ENCODE measurements around the gene CFAP299.

CFAP299 gene

DNA sequence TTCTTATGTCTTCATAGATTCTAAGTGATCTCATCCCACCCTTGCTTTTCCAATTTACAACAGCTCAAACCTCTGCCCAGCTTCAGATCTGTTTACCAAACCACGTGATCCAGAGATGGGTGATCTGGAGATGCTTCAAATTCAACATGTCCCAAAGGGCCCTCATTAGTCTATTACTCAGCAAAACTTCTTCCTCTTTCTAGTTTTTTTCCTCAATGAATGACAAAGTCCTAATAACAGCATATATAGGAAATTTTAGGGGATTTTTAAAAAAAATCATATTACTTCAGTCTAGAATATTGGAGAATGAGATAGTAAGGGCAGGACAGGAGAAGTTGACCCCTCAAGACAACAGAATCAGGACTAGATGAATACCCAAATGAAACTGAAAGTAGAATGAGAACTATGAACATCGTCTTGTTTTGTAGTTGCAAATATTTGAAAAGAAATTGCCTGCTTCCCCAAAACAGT lies 127.1 kb downstream of the CFAP299 start:
- in situ Hi-C loops (cut with MboI; ENCODE audit: low pct_unique_long_range_greater_than_20kb, low sequenced_read_pairs, unreplicated experiment), result no loop called here
- TF ChIP-seq, protein P1, sequence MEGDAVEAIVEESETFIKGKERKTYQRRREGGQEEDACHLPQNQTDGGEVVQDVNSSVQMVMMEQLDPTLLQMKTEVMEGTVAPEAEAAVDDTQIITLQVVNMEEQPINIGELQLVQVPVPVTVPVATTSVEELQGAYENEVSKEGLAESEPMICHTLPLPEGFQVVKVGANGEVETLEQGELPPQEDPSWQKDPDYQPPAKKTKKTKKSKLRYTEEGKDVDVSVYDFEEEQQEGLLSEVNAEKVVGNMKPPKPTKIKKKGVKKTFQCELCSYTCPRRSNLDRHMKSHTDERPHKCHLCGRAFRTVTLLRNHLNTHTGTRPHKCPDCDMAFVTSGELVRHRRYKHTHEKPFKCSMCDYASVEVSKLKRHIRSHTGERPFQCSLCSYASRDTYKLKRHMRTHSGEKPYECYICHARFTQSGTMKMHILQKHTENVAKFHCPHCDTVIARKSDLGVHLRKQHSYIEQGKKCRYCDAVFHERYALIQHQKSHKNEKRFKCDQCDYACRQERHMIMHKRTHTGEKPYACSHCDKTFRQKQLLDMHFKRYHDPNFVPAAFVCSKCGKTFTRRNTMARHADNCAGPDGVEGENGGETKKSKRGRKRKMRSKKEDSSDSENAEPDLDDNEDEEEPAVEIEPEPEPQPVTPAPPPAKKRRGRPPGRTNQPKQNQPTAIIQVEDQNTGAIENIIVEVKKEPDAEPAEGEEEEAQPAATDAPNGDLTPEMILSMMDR (IDR thresholded peaks at IDR 0.05; ENCODE audit: extremely low read depth, insufficient read depth, missing control alignments), result no peak
- DNase-seq (ENCODE audit: low spot score), result peak; percentile 7

DNA sequence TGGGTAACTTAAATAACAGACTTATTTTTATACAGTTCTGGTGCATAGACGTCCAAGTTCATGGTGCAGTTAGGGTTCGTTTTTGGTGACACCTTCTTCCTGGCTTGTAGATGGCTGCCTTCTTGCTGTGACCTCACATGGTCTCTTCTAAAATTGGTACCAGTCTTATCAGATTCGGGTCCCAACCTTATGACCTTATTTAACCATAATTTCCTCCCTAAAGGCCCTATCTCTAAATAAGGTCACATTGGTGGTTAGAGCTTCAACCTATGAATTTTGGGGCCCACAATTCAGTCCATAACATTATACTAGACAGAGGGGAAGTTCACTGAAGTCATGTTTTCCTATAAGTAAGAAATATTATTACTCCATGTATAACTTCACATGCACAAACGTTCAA lies 128.0 kb downstream of the CFAP299 start:
- DNase-seq (ENCODE audit: low spot score), result no peak
- TF ChIP-seq, protein P1 (IDR thresholded peaks at IDR 0.05; ENCODE audit: extremely low read depth, insufficient read depth, missing control alignments), result no peak
- in situ Hi-C loops (cut with MboI; ENCODE audit: low pct_unique_long_range_greater_than_20kb, low sequenced_read_pairs, unreplicated experiment), result no loop called here

DNA sequence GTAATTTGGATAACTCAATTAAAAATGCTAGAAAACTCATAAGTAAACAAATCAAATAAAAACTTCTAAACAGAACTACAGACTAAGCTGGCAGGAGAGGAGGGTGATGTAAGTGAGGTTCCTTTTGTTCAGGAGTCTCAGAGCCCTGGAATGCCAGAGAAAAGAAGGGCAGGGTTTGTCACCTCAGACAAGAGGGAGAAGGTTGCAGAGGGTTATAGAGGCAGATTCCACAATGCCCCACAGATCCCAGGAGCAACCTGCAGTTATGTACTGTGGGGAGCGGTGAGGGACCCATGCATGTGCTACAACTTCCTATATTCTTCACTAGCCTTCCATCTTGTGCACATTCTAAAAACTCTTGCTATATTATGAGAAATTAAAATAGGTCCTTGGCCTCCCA lies 129.7 kb downstream of the CFAP299 start:
- no peak for DNase-seq (ENCODE audit: low spot score)
- TF ChIP-seq, protein P1 (IDR thresholded peaks at IDR 0.05; ENCODE audit: extremely low read depth, insufficient read depth, missing control alignments), result no peak
- in situ Hi-C loops (cut with MboI; ENCODE audit: low pct_unique_long_range_greater_than_20kb, low sequenced_read_pairs, unreplicated experiment), result no loop called here

DNA sequence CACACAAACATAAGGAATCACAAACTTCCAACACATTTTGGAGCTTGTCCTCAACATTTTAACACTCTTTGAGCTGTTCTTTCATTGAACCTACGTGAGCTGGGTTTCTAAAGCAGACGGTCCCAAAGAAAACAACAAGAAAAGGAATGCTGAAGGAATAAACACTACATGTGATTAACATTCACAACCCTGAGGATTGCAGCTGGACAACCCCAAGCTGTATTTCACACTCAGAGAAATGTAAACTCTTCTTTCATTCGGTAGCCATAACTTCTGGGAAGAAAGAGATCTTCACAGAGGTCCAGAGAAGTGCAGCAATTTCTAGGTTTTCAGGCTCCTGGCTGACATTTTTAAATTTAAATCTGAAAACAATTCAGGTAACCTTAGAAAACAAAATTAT lies 130.2 kb downstream of the CFAP299 start:
- in situ Hi-C loops (cut with MboI; ENCODE audit: low pct_unique_long_range_greater_than_20kb, low sequenced_read_pairs, unreplicated experiment), result no loop called here
- TF ChIP-seq, protein P1 (IDR thresholded peaks at IDR 0.05; ENCODE audit: extremely low read depth, insufficient read depth, missing control alignments), result no peak

GRCh38 chr4:80466618-80467017 lies 131.1 kb downstream of the CFAP299 start:
- TF ChIP-seq, protein P1 (IDR thresholded peaks at IDR 0.05; ENCODE audit: extremely low read depth, insufficient read depth, missing control alignments), result no peak
- no peak for DNase-seq (ENCODE audit: low spot score)
- in situ Hi-C loops (cut with MboI; ENCODE audit: low pct_unique_long_range_greater_than_20kb, low sequenced_read_pairs, unreplicated experiment), result no loop called here

More for the DNA sequence above, 130.2 kb downstream of the CFAP299 start:
- no peak for DNase-seq (ENCODE audit: low spot score)

DNA sequence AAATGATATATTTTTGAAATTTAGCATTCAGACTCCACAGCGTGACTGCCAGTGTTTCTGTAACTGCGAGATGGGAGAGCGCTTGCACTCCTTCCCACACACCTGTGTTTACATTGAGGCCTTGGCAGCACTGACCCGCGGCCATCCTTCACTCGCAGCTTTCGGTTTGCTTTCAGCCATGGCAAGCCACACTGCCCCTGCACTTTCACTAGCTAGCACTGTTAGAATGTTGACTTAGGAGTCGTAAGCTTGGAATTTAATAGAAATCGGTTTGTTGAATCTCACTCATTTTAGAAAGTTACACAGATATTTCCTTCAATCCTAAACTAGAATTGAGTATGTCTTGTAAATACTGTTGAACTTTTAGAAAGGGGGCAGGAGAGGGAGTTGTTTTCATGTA lies 136.2 kb downstream of the CFAP299 start:
- in situ Hi-C loops (cut with MboI; ENCODE audit: low pct_unique_long_range_greater_than_20kb, low sequenced_read_pairs, unreplicated experiment), result no loop called here
- no peak for DNase-seq (ENCODE audit: low spot score)
- TF ChIP-seq, protein P1 (IDR thresholded peaks at IDR 0.05; ENCODE audit: extremely low read depth, insufficient read depth, missing control alignments), result no peak

DNA sequence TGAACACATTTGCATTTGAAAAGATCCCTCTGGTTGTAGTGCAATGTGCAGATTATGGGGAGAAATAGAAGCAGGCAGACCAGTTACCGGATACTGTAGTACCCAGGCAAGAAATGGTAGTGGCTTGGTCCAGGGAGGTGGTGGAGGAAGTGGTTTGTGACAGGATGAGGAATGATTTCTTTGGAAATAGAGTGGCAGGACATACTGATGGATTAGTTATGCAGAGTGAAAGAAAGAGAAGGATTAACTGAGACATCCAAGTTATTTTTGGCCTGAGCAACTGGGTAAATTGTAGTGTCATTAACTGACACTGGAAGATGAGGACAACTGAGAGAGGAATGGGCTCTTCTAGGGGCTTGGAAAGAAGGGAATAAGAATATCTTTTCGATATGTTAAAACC lies 139.7 kb downstream of the CFAP299 start:
- TF ChIP-seq, protein P1 (IDR thresholded peaks at IDR 0.05; ENCODE audit: extremely low read depth, insufficient read depth, missing control alignments), result no peak
- in situ Hi-C loops (cut with MboI; ENCODE audit: low pct_unique_long_range_greater_than_20kb, low sequenced_read_pairs, unreplicated experiment), result no loop called here

More for the DNA sequence above, 139.7 kb downstream of the CFAP299 start:
- DNase-seq (ENCODE audit: low spot score), result no peak

All from GM13977 (cell line).